T-cell (primary cell): ENCODE results near the gene TMEM200B. TPM values are rescaled to one million over a fixed set of nuclear protein-coding genes. Genes with fewer than 3 reads are reported as not detected.
"Not testable (repeated sequence)": the region's sequence is repeated elsewhere in the genome, so short reads cannot be mapped to it uniquely, and the experiment has no call there.

ENCODE experiments used
- ATAC-seq, 4 experiments: fragments of 200-7000 bp in 3 of 4; fragments of 150-1000 bp in 1 of 4; cut with Tn5 transposase; replicated peaks in 1 of 4; 1 replicate in 3 of 4; 2 replicates in 1 of 4; pipeline ENCODE4 v1.10.0; 2021; ENCODE audit warnings: moderate library complexity in 3 of 4, mild to moderate bottlenecking in 2 of 4, moderate number of reproducible peaks in 1 of 4
- CTCF ChIA-PET, 2 donors: fragments of 300-600 bp; sonication (Branson Sonifier 250); formaldehyde crosslinking; loops; one replicate each; lab custom pipeline; 2022; ENCODE audit warnings: antibody characterized with exemption in 2 of 2; lab: Charles Lee
- POLR2A ChIA-PET, 2 donors: fragments of 300-600 bp; sonication (Branson Sonifier 250); formaldehyde crosslinking; loops; one replicate each; lab custom pipeline; 2022; ENCODE audit warnings: antibody characterized with exemption in 2 of 2; lab: Charles Lee
- DNase-seq, 35 experiments: peaks; one replicate each; pipeline versions ENCODE4 v3.0.0 to v3.0.0-alpha.2; 2013 to 2023
- H3K27ac ChIP-seq: one replicate; pipeline ENCODE4 v1.5.1; 2013; ENCODE audit warnings: low read length
- H3K27me3 ChIP-seq, 2 experiments: replicated peaks in 1 of 2; 1 replicate in 1 of 2; 2 replicates in 1 of 2; pipeline versions ENCODE4 v1.6.1 to v1.7.0; 2013; ENCODE audit warnings: low read length in 1 of 2, mixed read lengths in 1 of 2; ENCODE audit not compliant: control insufficient read depth in 2 of 2, insufficient read depth in 2 of 2; ENCODE audit errors: extremely low read depth in 1 of 2
- H3K36me3 ChIP-seq, 2 donors: 1 replicate in 1 of 2; 2 replicates in 1 of 2; pipeline versions ENCODE4 v1.6.1 to v1.7.0; 2013; ENCODE audit warnings: low read length in 1 of 2; ENCODE audit not compliant: control insufficient read depth in 2 of 2, insufficient read depth in 1 of 2; ENCODE audit errors: extremely low read depth in 1 of 2
- H3K4me1 ChIP-seq, 2 experiments: 1 replicate in 1 of 2; 2 replicates in 1 of 2; pipeline versions ENCODE4 v1.6.1 to v1.7.0; 2013; ENCODE audit warnings: low read length in 2 of 2, mixed read lengths in 1 of 2; ENCODE audit not compliant: insufficient read depth in 2 of 2, control insufficient read depth in 1 of 2; ENCODE audit errors: extremely low read depth in 1 of 2
- H3K4me3 ChIP-seq, 2 donors: 1 replicate in 1 of 2; 2 replicates in 1 of 2; pipeline versions ENCODE4 v1.5.1 to v1.7.0; 2013; ENCODE audit warnings: mild to moderate bottlenecking in 2 of 2, low read length in 1 of 2, moderate library complexity in 1 of 2; ENCODE audit not compliant: control insufficient read depth in 1 of 2; ENCODE audit errors: extremely low read depth in 1 of 2
- H3K9me3 ChIP-seq: 2 replicates; pipeline ENCODE4 v1.7.0; 2013
- H3K27ac Mint-ChIP-seq, 2 donors: one replicate each; pipeline ENCODE4 v1.8.0; 2020 to 2021; ENCODE audit warnings: mild to moderate bottlenecking in 2 of 2, mixed read lengths in 2 of 2
- H3K27me3 Mint-ChIP-seq, 2 donors: one replicate each; pipeline ENCODE4 v1.8.0; 2021 to 2022; ENCODE audit warnings: mixed read lengths in 2 of 2
- H3K36me3 Mint-ChIP-seq: one replicate; pipeline ENCODE4 v1.8.0; 2021; ENCODE audit warnings: mixed read lengths
- H3K4me1 Mint-ChIP-seq, 3 donors: one replicate each; pipeline ENCODE4 v1.8.0; 2020 to 2022; ENCODE audit warnings: mixed read lengths in 3 of 3, mild to moderate bottlenecking in 1 of 3
- H3K4me3 Mint-ChIP-seq, 3 donors: one replicate each; pipeline ENCODE4 v1.8.0; 2020 to 2022; ENCODE audit warnings: mild to moderate bottlenecking in 3 of 3, mixed read lengths in 3 of 3, moderate library complexity in 3 of 3
- H3K9me3 Mint-ChIP-seq, 3 donors: one replicate each; pipeline ENCODE4 v1.8.0; 2020 to 2022; ENCODE audit warnings: mixed read lengths in 3 of 3
- WGBS: methylation state at CpG from one replicate; pipeline ENCODE4 v1.1.5; 2013; ENCODE audit warnings: missing lambda C conversion rate; ENCODE audit not compliant: insufficient coverage; 5-methylcytosine and 5-hydroxymethylcytosine counted together
- total RNA-seq, 35 experiments: library from RNA in 6 of 35; stranded (reverse) in 6 of 35; fragments of 120-200 nt in 1 of 35; gene quantifications; one replicate each; pipeline versions ENCODE4 v1.2.1 to v1.2.4 and lab custom pipeline; 2013 to 2026

Gene TMEM200B
- total RNA-seq, 5 donors from 2014 or later (not counting 1 experiment from before 2014, with no cell fraction given) = 0.12 to 0.16 (median 0.16) TPM; not detected in 2

GRCh38 chr1:29094954-29095353 is 28.7 kb downstream of the TMEM200B start:
- H3K27me3 ChIP-seq = no peaks in the 10 kb centered on the region
- no peaks in the 10 kb centered on the region for H3K4me1 ChIP-seq
- H3K27me3 Mint-ChIP-seq = no peaks in the 10 kb centered on the region
- no peaks in the 10 kb centered on the region for H3K9me3 ChIP-seq
- H3K27ac Mint-ChIP-seq = no peak overlapping the region
- WGBS = no CpG with 5 or more reads among the region's 1 CpG
- ChIA-PET POLR2A (interaction anchor here (0.6 kb wide), 2 partner anchors 53 to 95 kb away, joined by 3 read pairs; no protein-coding TSS in a partner anchor), CTCF (no interaction called here)
- H3K4me3 Mint-ChIP-seq = no peak overlapping the region
- H3K27ac ChIP-seq = no peak overlapping the region
- peaks cover 75% of the 10 kb centered on the region for H3K36me3 Mint-ChIP-seq
- no peak for ATAC-seq
- no peak for DNase-seq
- H3K4me3 ChIP-seq = no peak overlapping the region
- H3K36me3 ChIP-seq = peaks cover 28 to 63% of the 10 kb centered on the region in 2 donors
- H3K9me3 Mint-ChIP-seq = no peaks in the 10 kb centered on the region
- peaks cover 0 to 2% (median 0%) of the 10 kb centered on the region in 3 donors for H3K4me1 Mint-ChIP-seq

DNA sequence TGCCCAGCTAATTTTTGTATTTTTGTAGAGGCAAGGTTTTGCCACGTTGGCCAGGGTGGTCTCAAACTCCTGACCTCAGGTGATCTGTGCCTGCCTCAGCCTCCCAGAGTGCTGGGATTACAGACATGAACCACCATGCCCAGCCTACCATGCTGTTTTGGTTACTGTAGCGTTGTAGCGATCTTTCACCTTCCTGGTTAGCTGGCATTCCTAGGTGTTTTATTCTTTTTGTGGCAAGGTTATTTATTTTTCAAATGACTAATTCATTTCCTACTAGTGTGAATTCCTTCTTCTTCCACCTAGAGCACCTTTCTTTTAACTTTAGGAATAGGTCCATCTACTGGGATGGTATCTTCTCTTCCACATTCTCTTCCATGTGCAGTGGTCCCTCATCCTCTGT is 29.3 kb downstream of the TMEM200B start:
- Histone ChIP-seq H3K4me1 (no peaks in the 10 kb centered on the region), H3K27ac (no peak overlapping the region), H3K27me3 (no peaks in the 10 kb centered on the region), H3K9me3 (no peaks in the 10 kb centered on the region), H3K36me3 (peaks cover 28 to 63% of the 10 kb centered on the region in 2 donors), H3K4me3 (no peak overlapping the region)
- ATAC-seq (no peak), DNase-seq (no peak)
- no peak overlapping the region for H3K4me3 Mint-ChIP-seq
- ChIA-PET CTCF (no interaction called here), POLR2A (no interaction called here)
- no peaks in the 10 kb centered on the region for H3K9me3 Mint-ChIP-seq
- H3K4me1 Mint-ChIP-seq = peaks cover 0 to 2% (median 0%) of the 10 kb centered on the region in 3 donors
- no peaks in the 10 kb centered on the region for H3K27me3 Mint-ChIP-seq
- peaks cover 75% of the 10 kb centered on the region for H3K36me3 Mint-ChIP-seq
- H3K27ac Mint-ChIP-seq = no peak overlapping the region
- WGBS = no CpG with 5 or more reads among the region's 3 CpGs

GRCh38 chr1:29092704-29093103 is 31.0 kb downstream of the TMEM200B start:
- H3K4me1 Mint-ChIP-seq, H3K4me1 ChIP-seq, CTCF ChIA-PET, H3K27me3 Mint-ChIP-seq, H3K4me3 Mint-ChIP-seq, H3K27ac Mint-ChIP-seq, ATAC-seq, H3K27me3 ChIP-seq, H3K27ac ChIP-seq, H3K9me3 Mint-ChIP-seq, DNase-seq, H3K9me3 ChIP-seq, POLR2A ChIA-PET, H3K4me3 ChIP-seq: not testable (repeated sequence)
- peaks cover 20 to 58% of the 10 kb centered on the region in 2 donors for H3K36me3 ChIP-seq
- WGBS = no CpG with 5 or more reads among the region's 5 CpGs
- H3K36me3 Mint-ChIP-seq = peaks cover 75% of the 10 kb centered on the region

DNA sequence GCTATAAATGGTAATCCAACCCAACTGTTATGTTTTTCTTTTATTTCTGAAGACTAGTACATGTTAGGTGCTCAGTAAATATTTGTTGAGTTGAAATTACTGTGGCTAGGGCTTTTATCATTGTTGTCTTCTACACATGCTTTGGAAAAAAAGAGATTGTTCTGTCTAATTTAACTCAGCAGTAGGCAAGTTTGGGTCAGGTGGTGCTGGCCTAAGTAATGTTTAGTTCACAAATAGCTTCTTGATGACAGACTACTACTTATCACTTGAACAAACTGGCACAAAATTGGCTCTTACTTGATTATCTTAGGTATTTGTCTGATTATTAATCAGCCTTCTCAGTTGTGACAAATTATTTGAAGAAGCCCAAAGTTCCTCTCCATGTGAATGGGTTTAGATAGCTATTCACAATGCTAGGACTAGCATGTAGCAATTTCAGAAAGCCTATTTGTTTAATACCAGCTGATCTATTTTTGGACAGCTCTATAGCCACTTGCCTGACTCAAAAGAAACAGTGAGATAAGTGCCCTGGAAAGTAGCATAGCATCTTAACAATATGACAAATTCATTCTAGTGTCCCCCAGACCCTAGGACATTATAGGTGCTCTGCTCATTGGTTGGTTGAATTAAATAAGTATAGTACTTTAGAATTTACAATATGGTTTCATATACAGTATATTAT is 32.6 kb downstream of the TMEM200B start:
- no peak for DNase-seq
- Histone ChIP-seq H3K9me3 (no peaks in the 10 kb centered on the region), H3K4me3 (no peak overlapping the region), H3K27ac (no peak overlapping the region), H3K27me3 (no peaks in the 10 kb centered on the region), H3K4me1 (no peaks in the 10 kb centered on the region), H3K36me3 (peaks cover 17 to 45% of the 10 kb centered on the region in 2 donors)
- CTCF ChIA-PET = interaction anchor here in 1 of 2 donors (0.6 kb wide), 1 partner anchor 9 kb away, joined by 3 read pairs; no protein-coding TSS in a partner anchor
- no peak overlapping the region for H3K27ac Mint-ChIP-seq
- H3K4me1 Mint-ChIP-seq = peaks cover 0 to 2% (median 0%) of the 10 kb centered on the region in 3 donors
- no peak overlapping the region for H3K4me3 Mint-ChIP-seq
- POLR2A ChIA-PET = interaction anchor here in 1 of 2 donors (0.9 kb wide), 1 partner anchor 103 kb away, joined by 3 read pairs; no protein-coding TSS in a partner anchor
- H3K36me3 Mint-ChIP-seq = peaks cover 62% of the 10 kb centered on the region
- H3K9me3 Mint-ChIP-seq = no peaks in the 10 kb centered on the region
- ATAC-seq = no peak
- H3K27me3 Mint-ChIP-seq = no peaks in the 10 kb centered on the region

DNA sequence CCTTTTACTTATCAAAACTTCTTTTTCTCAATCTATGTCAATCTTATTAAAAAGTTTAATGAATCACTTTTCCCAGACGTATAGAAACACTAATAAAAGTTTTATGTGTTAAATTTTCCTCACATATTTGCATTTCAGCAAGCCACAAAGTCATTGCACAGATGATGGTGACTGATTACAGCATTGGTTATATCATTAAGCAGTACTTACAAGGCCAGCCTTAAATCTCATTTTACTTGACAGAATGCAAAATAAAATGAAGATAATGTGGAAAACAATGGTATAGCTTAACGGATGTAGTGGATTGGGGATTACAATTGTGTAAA is 39.5 kb downstream of the TMEM200B start:
- ATAC-seq (no peak), DNase-seq (no peak)
- peaks cover 8 to 29% of the 10 kb centered on the region in 2 donors for H3K36me3 ChIP-seq
- H3K27me3 Mint-ChIP-seq = no peaks in the 10 kb centered on the region
- peaks cover 19% of the 10 kb centered on the region for H3K36me3 Mint-ChIP-seq
- H3K4me1 ChIP-seq = no peaks in the 10 kb centered on the region
- no peak overlapping the region for H3K27ac Mint-ChIP-seq
- H3K4me3 Mint-ChIP-seq = no peak overlapping the region
- no peaks in the 10 kb centered on the region for H3K27me3 ChIP-seq
- no peaks in the 10 kb centered on the region for H3K4me1 Mint-ChIP-seq
- no peak overlapping the region for H3K4me3 ChIP-seq
- H3K27ac ChIP-seq = no peak overlapping the region
- no peaks in the 10 kb centered on the region for H3K9me3 Mint-ChIP-seq
- H3K9me3 ChIP-seq = no peaks in the 10 kb centered on the region
- WGBS = no CpG with 5 or more reads among the region's 2 CpGs
- ChIA-PET POLR2A (no interaction called here), CTCF (no interaction called here)

DNA sequence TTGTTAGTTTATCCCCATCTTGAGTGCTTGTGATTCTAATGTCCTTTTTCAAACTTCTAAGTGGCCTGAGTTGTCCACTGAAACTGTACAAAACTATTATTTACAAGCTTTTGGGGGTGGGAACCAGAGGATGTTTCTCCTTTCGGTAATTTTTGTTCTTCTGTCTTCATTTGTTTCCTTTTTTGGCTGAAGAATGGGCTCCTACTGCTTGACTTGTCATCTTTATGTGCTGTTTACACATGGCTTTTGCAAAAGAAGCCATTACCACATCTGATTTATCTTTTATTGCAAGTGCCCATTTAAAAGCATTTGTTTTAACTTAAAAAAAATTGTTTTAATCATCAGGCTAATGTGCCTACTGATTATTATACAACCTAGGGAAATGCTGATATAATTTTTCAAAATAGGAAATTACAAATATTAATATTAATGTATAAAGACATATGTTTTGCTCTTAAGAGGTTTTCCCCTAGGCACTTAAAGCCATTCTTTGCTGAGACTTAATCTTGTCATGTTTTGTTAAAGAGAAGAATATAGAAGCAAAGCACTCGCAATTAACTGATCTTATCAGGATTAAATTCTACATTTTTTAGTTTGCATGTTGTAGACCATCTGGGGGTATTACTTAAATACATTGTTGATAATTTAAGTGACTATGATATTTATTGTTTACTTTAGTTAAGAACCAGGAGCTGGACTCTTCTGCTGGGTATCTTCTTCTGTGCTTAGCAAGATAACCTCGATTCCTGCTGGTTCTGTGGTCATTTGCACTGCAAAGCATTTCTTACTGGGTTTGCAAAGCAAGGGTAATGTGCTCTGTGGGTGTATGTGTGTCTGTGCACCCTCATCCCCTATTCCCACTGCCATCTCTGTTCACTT is 40.1 kb downstream of the TMEM200B start:
- CTCF ChIA-PET = interaction anchor here in 1 of 2 donors (0.6 kb wide), 1 partner anchor 31 kb away, joined by 5 read pairs; no protein-coding TSS in a partner anchor

More for the DNA sequence above, 40.1 kb downstream of the TMEM200B start:
- Mint-ChIP-seq H3K4me3 (no peak overlapping the region), H3K9me3 (no peaks in the 10 kb centered on the region), H3K27ac (no peak overlapping the region), H3K36me3 (peaks cover 20% of the 10 kb centered on the region), H3K27me3 (no peaks in the 10 kb centered on the region), H3K4me1 (no peaks in the 10 kb centered on the region)
- H3K4me3 ChIP-seq = no peak overlapping the region
- H3K27ac ChIP-seq = no peak overlapping the region
- no peaks in the 10 kb centered on the region for H3K4me1 ChIP-seq
- H3K36me3 ChIP-seq = peaks cover 8 to 27% of the 10 kb centered on the region in 2 donors
- H3K27me3 ChIP-seq = no peaks in the 10 kb centered on the region
- no peak for DNase-seq
- no peaks in the 10 kb centered on the region for H3K9me3 ChIP-seq
- no CpG with 5 or more reads among the region's 3 CpGs for WGBS
- POLR2A ChIA-PET = no interaction called here
- ATAC-seq = no peak
